ENCODE measurements around the gene ST6GALNAC3.
"Not testable (repeated sequence)": the region's sequence is repeated elsewhere in the genome, so short reads cannot be mapped to it uniquely, and the experiment has no call there.

Gene ST6GALNAC3

DNA sequence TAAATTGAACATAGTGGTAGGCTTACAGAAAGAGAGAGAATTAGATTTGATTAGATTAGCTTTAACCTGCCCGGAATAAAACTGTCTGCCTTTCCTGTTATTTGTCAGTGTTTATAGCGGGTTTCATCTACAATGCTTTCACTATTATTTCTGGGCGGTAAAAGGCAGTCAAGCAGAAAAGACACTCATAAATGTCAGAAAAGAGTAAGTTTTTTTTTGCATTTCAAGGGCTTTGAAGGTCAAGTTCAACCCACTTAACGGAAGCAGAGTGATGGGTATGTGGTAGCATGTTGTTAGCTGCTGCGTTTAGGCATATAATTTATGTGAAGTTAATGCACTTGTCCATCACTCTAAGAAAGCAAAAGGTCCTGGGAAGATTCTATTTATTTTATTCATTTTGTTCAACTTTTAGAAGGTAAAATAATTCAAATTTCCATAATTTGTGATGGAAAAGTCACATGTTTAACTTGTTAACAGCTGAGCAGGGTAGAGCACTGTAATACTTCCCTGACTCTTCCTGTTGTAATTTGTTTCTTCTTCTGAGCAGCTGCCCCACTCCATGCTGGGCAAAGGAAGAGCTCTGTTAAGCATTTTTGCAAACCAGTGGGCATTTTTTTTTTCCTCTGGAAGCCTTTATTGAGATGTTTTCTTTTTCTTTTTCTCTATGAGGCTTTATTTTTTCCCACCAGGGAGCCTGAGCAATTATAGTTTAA, 220.1 kb downstream of the ST6GALNAC3 start:
- Histone ChIP-seq H3K4me3 (no peak overlapping the region), H3K27ac (peak overlapping the region in 4 of 21 experiments; percentile 9 to 75 (median 42))

DNA sequence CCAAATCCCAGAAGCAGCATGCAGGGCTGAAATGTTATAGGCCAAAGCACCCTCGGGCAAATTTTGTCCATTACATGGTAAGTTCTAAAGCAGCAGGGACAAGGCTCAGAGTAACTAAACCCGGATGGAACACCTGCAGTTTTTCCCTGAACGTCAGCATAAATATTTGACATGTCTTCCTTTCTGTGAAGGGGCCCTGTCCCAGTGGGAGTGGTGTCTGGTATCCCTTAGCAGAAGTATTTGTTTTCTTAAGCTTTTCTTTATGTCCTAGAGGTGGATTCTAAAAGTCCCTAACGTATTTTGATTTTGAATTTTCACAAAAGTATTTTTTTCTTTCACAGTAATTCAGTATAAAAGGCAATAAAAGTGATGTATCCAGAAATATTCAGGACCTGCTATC, 223.9 kb downstream of the ST6GALNAC3 start:
- no peak overlapping the region for H3K27ac ChIP-seq

DNA sequence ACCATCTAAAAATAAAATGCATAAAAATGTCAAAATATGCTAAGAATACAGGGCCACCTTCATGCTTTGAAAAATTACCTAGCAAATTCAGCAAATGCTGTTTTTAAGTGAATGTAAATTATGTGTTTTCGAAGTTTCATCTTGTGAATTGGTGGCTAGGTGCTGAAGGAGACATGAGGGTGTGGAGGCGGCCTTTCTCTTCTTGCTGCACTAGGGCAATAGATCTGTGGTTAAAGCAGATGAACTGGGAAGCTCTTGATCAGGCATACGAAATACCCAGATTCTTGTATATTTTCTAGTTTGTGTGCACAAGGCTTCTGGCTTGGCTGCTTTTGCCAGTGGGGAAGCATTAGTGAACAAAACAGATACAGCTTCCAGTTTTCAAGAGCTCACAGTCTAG, 224.5 kb downstream of the ST6GALNAC3 start:
- no peak overlapping the region for H3K27ac ChIP-seq

More for the DNA sequence above, 223.9 kb downstream of the ST6GALNAC3 start:
- no peak overlapping the region for H3K4me3 ChIP-seq

DNA sequence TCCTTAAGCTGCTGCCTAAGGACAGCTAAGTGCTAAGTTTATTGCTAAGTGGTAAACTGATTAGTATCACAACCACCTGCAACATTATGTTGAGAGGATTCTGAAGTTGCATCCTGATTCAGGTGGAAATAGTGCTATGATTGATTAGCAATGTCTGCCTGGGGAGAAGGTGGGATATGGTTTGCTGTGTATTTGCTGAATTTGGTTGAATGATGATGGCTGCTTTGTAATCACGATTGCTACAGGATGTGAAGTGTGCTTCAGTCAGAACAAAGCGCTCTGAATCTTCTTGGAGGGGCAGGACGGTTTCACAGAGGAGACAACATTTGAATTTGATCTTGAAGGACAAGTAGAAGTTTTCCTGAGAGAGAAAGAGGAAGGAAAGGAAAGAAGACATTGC, 226.0 kb downstream of the ST6GALNAC3 start:
- no peak overlapping the region for H3K27ac ChIP-seq
- no peak overlapping the region for H3K4me3 ChIP-seq

More for the DNA sequence above, 224.5 kb downstream of the ST6GALNAC3 start:
- H3K4me3 ChIP-seq, result no peak overlapping the region

DNA sequence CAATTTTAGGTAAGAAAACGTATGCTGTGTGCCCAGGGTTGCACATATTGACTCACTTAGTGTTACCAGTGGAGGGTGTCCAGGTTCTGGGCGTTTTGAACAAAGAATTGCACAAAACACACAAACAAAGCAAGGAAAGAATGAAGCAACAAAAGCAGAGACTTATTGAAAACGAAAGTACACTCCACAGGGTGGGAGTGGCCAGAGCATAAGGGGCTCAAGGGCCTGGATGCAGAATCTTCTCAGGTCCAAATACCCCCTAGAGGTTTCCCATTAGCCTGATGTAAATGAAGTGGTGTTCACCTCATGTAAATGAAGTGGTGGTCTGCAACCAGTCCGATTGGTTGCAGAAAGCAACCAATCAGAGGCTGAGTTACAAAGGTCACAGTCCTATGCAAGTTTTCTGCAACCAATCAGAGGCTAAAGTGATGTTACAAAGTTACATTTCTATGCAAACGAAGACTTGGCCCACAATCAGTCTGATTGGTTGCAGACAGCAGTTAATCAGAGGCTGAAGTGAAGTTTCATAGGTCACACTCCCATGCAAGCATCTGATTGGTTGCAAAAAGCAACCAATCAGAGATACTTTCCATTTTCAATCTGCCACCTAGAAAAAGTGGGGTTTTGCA, 228.3 kb downstream of the ST6GALNAC3 start:
- Histone ChIP-seq H3K27ac (no peak overlapping the region), H3K4me3 (no peak overlapping the region)

DNA sequence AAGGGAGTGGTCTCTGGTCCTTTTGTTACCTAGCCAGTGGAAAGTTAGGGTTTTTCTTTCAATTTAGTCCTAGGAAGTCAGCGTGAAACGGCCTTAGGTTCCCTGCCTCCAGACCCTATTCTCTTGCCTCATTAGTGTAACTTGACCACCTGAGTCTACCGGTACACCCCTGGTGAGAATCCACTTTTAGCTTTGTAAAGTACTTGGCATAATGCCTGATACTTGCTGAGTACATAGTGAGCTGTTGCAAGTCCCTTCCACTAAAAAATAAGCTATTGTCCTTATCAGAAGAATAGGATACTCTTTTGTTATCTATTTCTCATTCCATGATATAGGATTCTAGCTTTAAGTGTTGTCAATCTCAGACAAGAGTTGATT, 228.8 kb downstream of the ST6GALNAC3 start:
- H3K27ac ChIP-seq, result no peak overlapping the region
- no peak overlapping the region for H3K4me3 ChIP-seq

DNA sequence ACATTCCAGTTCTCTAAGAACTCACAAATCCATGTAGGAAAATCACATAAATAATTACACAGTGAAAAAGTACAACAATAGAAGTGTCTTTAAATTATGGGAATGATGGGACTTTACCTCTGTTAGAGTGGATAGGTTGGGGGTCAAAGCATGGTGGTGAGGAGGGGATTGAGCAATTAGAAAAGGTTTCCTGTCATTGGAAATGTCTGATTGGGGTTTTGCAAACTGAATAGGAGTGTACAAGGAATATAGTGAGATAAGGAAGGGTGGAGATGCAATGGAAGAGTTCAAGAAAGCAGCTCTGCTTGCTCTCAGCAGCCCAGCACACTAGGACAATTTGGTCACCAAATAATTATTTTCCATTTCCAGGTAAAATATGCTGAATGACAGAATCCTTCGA, 238.8 kb downstream of the ST6GALNAC3 start:
- Histone ChIP-seq H3K4me3 (no peak overlapping the region), H3K27ac (no peak overlapping the region)

DNA sequence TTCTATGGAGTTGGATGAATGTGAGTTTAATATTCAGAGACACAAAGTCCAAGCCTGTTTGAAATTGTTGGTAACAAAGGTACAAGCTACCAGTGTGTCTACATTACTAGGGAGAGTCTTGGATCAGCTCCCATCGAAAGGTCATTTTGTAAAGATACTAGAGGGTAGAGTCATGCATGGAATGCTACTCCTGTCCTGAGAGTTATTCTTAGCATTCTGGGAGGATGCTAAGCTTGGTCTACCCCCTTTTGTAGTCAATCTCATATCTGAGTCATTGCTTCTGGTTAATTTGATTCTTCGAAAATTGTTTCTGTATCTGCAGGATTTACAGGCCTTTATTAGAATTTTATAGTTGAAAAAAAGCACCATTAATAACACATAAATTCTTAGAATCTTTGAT, 240.2 kb downstream of the ST6GALNAC3 start:
- Histone ChIP-seq H3K4me3 (no peak overlapping the region), H3K27ac (no peak overlapping the region)

DNA sequence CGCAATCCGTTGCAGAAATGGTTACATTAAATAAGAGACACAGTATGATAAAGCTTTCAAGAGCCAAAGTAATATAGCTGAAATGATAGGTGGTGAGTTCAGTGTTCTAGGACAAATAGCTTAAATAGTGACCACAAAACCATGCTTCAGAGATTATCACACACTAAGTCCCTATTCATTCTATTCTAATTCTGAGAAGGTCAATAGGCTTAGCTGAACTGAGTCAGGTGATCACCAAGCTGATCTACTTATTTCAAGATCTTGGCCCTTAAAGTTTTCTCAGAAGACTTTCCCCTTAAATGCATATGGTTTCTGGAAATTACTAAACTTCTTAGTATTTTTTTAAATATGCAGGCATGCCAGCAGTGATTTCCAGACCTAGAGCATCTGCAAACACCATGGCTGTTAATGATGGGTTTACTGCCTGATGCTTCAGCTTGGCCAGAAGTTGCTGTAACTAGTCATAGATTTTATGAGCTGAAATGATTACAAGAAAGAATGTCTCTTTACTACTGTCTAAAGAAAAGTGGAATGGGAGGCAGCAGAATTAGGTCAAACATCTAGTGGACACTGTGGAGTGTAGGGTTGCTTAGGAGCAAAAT, 242.9 kb downstream of the ST6GALNAC3 start:
- no peak overlapping the region for H3K27ac ChIP-seq
- H3K4me3 ChIP-seq, result no peak overlapping the region

DNA sequence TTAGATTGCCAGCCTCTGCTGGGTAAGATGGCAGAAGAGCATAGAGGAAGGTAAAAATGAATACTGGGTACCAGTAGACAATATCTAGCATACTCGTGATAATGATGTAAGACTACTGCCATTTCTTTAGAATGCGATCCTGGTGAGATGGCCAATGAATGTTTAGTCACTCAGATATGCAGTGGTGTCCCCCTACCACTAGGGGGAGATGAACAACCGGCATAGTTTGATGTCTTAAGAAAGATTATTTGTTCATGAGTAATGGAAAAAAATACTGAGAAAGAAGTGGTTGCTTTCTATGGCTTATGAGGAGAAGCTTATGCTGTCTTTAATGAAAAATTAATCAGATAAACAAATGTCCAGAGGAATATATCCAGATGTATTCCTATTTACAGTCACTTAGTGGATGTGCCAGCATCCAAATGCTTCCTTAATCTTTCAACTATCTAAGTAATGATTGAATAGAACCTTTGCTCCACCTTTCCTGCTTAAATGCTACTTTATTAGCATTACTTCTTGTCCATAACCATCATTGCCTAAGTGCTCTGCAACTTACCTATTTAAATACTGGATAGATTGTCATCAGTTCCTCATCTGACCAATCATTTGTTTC, 256.6 kb downstream of the ST6GALNAC3 start:
- Histone ChIP-seq H3K4me3 (no peak overlapping the region), H3K27ac (no peak overlapping the region)

DNA sequence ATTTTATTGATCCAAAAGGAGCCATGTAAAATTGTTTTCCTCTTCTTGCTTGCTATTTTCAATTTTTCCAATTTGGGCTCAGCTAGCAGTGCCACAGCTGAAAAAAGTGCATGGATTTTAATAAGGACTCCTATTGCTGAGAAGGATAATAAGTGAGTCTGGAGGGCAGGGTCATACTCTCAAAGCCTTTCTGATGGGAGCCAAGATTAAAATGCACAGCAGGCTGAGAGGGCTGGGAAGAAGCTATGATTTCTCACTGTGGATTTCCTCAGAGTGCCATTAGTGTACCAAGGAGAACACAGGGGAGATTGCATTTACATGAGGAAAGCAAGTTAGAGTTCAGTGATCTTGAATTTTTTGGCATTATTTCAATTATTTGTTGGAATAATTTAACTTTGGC, 261.3 kb downstream of the ST6GALNAC3 start:
- Histone ChIP-seq H3K4me3 (no peak overlapping the region), H3K27ac (no peak overlapping the region)

DNA sequence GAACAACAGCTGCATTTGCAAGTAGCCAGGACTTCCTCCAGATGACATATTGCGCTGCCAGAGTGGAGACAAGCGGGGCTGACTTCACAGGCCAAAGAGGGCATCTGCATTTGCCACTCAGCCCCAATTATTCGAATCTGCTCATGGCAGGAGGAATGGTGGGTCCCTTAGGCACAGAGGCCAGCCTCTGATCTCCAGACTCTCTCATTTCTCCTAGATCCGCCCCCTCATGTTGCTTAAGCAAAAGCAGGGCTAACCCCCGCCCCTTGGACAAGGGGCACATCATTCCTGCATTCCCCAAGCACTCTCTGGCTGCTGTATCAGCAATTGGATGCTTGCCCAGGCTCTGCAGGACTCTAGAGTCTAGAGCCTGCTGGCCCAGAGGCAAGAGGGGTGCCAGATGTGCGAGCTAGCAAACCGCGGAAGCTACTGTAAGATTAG, 262.4 kb downstream of the ST6GALNAC3 start:
- no peak overlapping the region for H3K27ac ChIP-seq
- no peak overlapping the region for H3K4me3 ChIP-seq

DNA sequence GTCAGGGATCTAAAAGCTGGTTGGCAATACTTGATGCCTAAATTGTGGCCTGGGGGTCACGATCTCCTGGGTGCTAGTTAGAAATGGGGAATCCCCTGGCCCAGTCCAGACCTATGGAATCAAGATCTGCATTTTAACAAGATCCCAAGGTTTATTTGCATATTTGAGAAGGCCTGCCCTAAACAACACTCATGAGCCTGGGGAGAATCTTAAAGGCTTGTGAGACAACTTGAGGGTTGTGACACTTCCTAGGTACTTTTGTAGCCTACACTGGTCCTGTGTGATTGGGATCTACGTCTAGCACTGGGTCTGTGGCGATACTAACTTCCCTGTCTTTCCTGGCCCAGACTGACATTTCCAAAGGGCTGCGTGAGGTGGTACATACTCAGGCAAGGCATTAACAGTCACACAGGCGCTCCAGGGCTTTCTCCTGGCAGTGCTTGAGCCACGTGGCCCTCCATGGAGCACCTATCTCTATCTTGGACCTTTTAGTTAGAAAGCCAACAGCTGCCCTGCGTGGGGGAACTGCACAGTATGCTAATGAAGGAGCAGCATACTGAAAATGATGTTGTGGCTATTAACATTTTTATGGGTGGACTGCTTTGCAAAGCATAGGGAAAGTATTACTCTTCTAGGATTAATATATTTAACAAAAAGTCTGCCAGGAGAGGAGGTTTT, 263.1 kb downstream of the ST6GALNAC3 start:
- H3K27ac ChIP-seq, result no peak overlapping the region
- no peak overlapping the region for H3K4me3 ChIP-seq

DNA sequence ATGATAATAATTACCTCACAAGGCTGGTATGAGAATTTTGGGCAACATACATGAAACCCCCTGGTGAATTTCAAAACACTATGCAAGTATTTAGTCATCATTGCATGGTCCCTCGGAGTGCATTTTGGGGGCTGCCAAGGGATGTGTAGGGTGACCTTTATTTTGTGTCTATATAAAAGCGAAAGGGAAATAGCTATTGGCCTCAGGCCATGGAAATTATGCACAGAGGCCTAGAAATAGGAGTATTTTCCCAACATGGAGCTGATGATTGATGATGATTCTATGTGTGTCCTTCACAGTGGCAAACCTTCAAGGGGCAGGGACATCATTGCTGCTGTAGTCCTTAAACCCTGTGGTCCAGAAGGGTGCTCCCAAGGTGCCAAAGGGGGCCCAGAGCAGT, 265.5 kb downstream of the ST6GALNAC3 start:
- no peak overlapping the region for H3K27ac ChIP-seq
- H3K4me3 ChIP-seq, result no peak overlapping the region

DNA sequence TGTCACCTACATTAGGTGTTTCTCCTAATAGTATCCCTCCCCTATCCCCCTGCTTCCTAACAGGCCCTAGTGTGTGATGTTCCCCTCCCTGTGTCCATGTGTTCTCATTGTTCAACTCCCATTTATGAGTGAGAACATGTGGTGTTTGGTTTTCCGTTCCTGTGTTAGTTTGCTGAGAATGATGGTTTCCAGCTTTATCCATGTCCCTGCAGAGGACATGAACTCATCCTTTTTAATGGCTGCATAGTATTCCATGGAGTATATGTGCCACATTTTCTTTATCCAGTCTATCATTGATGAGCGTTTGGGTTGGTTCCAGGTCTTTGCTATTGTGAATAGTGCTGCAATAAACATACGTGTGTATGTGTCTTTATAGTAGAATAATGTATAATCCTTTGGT, 267.3 kb downstream of the ST6GALNAC3 start:
- H3K4me3 ChIP-seq, H3K27ac ChIP-seq: not testable (repeated sequence)

DNA sequence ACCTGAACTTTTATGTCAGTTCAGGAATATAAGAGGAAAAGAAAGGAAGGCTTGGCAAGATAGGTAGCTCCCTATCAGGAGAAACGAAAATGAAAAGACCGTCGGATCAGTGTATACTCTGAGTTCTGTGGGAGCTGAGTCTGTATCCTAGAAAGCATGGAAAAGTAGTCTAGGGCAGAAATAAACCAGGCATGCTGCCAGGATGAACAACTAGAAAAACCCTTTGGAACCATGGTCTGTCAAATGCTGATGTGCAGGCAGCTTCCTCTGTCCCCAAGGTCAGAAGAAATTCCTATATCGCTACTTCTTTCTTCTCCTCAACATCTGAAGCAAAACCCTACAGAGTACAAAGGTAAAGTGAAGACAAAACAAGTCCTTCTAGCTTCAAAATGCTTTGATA, 268.8 kb downstream of the ST6GALNAC3 start:
- no peak overlapping the region for H3K27ac ChIP-seq
- H3K4me3 ChIP-seq, result no peak overlapping the region

DNA sequence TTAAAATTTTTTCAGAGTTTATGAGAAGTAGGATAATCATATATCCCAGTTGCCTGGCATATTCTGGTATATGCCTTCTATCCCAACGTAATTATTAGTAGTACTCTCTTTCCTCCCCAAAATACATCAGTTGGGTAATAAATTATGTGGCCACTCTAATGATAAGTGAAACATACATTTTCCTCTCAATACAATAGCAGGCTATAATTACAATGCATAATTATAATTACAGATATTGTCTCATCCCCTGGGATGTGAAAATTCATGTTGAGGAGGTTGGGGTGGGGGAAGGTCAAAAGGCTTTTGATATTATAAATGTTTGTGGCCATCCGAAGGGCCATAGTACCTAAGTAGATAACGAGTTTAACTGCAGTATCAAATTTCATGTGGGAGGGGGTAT, 277.1 kb downstream of the ST6GALNAC3 start:
- H3K4me3 ChIP-seq, result no peak overlapping the region
- no peak overlapping the region for H3K27ac ChIP-seq

DNA sequence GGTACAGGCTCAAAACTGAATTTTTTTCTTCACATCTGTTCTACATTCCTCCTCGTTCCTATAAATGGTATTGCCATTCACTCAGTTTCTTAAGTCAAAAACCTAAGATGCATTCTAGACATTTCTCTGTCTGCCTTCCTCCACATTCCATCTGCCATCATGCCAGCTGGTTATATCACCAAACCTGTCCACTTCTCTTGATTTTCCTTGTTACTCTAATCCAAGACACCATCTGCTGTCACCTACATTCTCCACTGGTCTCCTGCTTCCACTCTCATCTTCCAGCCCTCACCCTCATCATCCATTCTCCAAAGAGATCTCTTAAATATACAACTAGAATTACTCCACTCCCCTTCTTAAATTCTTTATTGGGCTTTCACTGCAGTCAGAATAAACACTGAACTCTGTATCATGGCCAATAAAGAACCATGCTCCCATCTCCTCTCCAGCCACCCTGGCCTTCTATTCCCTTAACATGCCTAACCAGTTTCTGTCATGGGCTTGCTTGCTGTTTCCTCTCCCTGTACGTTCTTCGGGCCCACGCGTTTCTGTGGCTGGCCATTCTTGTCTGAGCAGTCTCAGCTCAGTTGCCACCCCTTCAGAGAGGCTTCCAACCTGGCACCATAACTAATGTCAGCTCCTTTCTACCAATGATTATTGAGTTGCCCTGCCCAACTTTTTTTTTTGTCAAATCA, 278.3 kb downstream of the ST6GALNAC3 start:
- H3K4me3 ChIP-seq, result no peak overlapping the region

DNA sequence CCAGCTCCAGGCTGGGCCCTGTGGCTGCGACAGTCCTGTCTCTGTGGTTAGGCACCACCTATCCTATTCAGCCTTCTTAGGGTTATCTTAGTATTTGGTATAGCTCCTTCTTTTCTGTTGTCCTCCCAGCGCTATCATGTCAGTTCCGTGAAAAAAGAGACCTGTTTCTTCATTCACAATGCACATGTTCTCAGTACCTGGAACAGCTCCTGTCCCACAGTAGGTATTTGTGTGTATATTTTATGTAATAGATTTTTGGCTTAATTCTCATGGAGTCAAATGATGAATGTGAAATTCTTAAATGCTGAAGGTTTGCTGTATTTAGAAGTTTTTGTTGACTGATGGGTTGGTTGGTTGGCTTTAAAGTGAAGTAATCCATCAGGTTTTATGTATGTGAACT, 279.7 kb downstream of the ST6GALNAC3 start:
- H3K4me3 ChIP-seq, result no peak overlapping the region
- no peak overlapping the region for H3K27ac ChIP-seq

More for the DNA sequence above, 278.3 kb downstream of the ST6GALNAC3 start:
- no peak overlapping the region for H3K27ac ChIP-seq

DNA sequence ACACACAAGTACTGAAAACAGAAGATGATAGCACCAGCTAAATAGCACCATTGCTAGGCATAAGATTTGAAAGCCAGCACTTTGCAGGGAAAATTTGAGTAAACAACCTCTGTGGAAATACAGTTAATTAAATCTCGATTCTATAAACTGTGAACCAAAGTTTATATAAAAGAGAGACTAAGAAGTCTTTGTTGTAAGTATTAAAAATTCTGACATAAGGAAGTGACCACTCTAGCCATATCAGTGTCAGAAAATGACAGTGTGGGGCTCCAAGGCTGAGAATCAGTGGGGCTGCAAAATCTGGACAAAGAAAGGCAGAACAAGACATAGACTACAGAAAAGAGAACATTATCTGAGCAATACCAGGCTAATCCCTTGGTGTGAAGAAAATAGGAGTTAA, 292.2 kb downstream of the ST6GALNAC3 start:
- Histone ChIP-seq H3K27ac (no peak overlapping the region), H3K4me3 (no peak overlapping the region)

Data from skin epidermis (tissue), 12 donors.